Neural cell (in vitro differentiated cells): ENCODE measurements around the gene TRAK1. TPM values are rescaled to one million over a fixed set of nuclear protein-coding genes. Genes with fewer than 3 reads are reported as not detected.

Experiments used
- H2AFZ ChIP-seq: fragments of 200-600, 300-800 bp; sonication (generic), shearing (Covaris generic); 2 replicates; pipeline ENCODE4 v1.6.0; 2014; ENCODE audit warnings: low read depth, mild to moderate bottlenecking, antibody characterized with exemption, low read length, moderate library complexity
- H3F3A ChIP-seq: fragments of 200-600 bp; shearing (Covaris generic); 2 replicates; pipeline ENCODE4 v1.6.1; 2016; ENCODE audit warnings: mild to moderate bottlenecking, moderate library complexity, mixed read lengths, antibody characterized with exemption, low read length; ENCODE audit not compliant: insufficient read depth, poor library complexity, severe bottlenecking
- H3K27ac ChIP-seq: fragments of 200-600, 300-800 bp; sonication (generic), shearing (Covaris generic); 2 replicates; pipeline ENCODE4 v1.5.1; 2014; ENCODE audit warnings: mild to moderate bottlenecking, low read length, moderate library complexity
- H3K27me3 ChIP-seq: fragments of 300-800, 200-600 bp; sonication (generic), shearing (Covaris generic); 2 replicates; pipeline ENCODE4 v1.6.0; 2014; ENCODE audit warnings: mild to moderate bottlenecking, low read depth, low read length, moderate library complexity; ENCODE audit not compliant: insufficient read depth
- H3K36me3 ChIP-seq: fragments of 300-800, 200-600 bp; sonication (generic), shearing (Covaris generic); 2 replicates; pipeline ENCODE4 v1.5.1; 2014; ENCODE audit warnings: mild to moderate bottlenecking, antibody characterized with exemption, low read length, moderate library complexity; ENCODE audit not compliant: insufficient read depth
- H3K4me2 ChIP-seq: fragments of 300-800, 200-600 bp; sonication (generic), shearing (Covaris generic); 2 replicates; pipeline ENCODE4 v1.6.0; 2014; ENCODE audit warnings: mild to moderate bottlenecking, low read length
- H3K4me3 ChIP-seq: fragments of 300-800, 200-600 bp; sonication (generic), shearing (Covaris generic); 2 replicates; pipeline ENCODE4 v1.5.1; 2014; ENCODE audit warnings: mild to moderate bottlenecking, low read length, moderate library complexity
- H3K79me2 ChIP-seq: fragments of 200-600 bp; shearing (Covaris generic); replicated peaks from 2 replicates; pipeline ENCODE4 v1.6.0; 2014; ENCODE audit warnings: mild to moderate bottlenecking, low read length, moderate library complexity; ENCODE audit not compliant: insufficient read depth
- H3K9ac ChIP-seq: fragments of 300-800, 200-600 bp; sonication (generic), shearing (Covaris generic); 2 replicates; pipeline ENCODE4 v1.6.1; 2016; ENCODE audit warnings: mild to moderate bottlenecking, low read length, mixed read lengths
- H3K9me2 ChIP-seq: fragments of 200-600 bp; shearing (Covaris generic); 2 replicates; pipeline ENCODE4 v1.6.1; 2016; ENCODE audit warnings: mild to moderate bottlenecking, low read length, mixed read lengths; ENCODE audit not compliant: insufficient read depth
- H3K9me3 ChIP-seq: fragments of 200-600, 300-800 bp; sonication (generic), shearing (Covaris generic); 2 replicates; pipeline ENCODE4 v1.6.1; 2016; ENCODE audit warnings: mild to moderate bottlenecking, mixed run types, low read length, moderate library complexity, mixed read lengths
- H4K20me1 ChIP-seq: fragments of 200-600 bp; shearing (Covaris generic); 2 replicates; pipeline ENCODE4 v1.6.1; 2016; ENCODE audit warnings: mild to moderate bottlenecking, mixed run types; ENCODE audit not compliant: insufficient read depth
- EP300 ChIP-seq: fragments of 450-650 bp; conservative IDR thresholded peaks from 2 replicates; pipeline ENCODE4 v1.6.1; 2014; ENCODE audit warnings: antibody characterized with exemption, mild to moderate bottlenecking, moderate library complexity; ENCODE audit not compliant: poor library complexity, severe bottlenecking
- EZH2 ChIP-seq: fragments of 200-600, 300-800 bp; shearing (Covaris generic), sonication (generic); IDR thresholded peaks from 2 replicates; pipeline ENCODE4 v1.6.1; 2014; ENCODE audit warnings: antibody characterized with exemption, low read length, borderline replicate concordance, mild to moderate bottlenecking; ENCODE audit not compliant: insufficient read depth, poor library complexity, severe bottlenecking
- MXI1 ChIP-seq: fragments of 450-650 bp; conservative IDR thresholded peaks from 2 replicates; pipeline ENCODE4 v1.6.1; 2014; ENCODE audit warnings: antibody characterized with exemption, mild to moderate bottlenecking; ENCODE audit not compliant: poor library complexity, severe bottlenecking
- POLR2AphosphoS5 ChIP-seq: IDR thresholded peaks from 2 replicates; pipeline ENCODE4 v1.6.1; 2012
- RAD21 ChIP-seq: fragments of 450-650 bp; conservative IDR thresholded peaks from 2 replicates; pipeline ENCODE4 v1.6.1; 2014; ENCODE audit warnings: antibody characterized with exemption, mild to moderate bottlenecking, moderate library complexity
- SMC3 ChIP-seq: fragments of 450-650 bp; conservative IDR thresholded peaks from 2 replicates; pipeline ENCODE4 v1.6.1; 2014; ENCODE audit warnings: antibody characterized with exemption, mild to moderate bottlenecking, moderate library complexity; ENCODE audit not compliant: poor library complexity
- TAF1 ChIP-seq: IDR thresholded peaks from 2 replicates; pipeline ENCODE4 v1.6.1; 2012; ENCODE audit warnings: low read depth
- polyA plus RNA-seq: library from polyadenylated mRNA; depleted of rRNA; stranded (reverse); fragments of >200 nt; gene quantifications from 2 replicates; pipeline ENCODE4 v1.2.3, GENCODE V29; 2014
- TF ChIP-seq, protein P1 (sequence below): IDR thresholded peaks from 2 replicates; pipeline ENCODE4 v1.6.1; 2012; ENCODE audit warnings: borderline replicate concordance
- TF ChIP-seq, protein P2 (sequence below): fragments of 450-650 bp; IDR thresholded peaks from 2 replicates; pipeline ENCODE4 v1.5.1; 2014; ENCODE audit warnings: antibody characterized with exemption, mild to moderate bottlenecking, moderate library complexity; ENCODE audit not compliant: poor library complexity, severe bottlenecking

TRAK1 gene
- polyA plus RNA-seq, 1 donor from 2014 or later: 34.7 TPM

DNA sequence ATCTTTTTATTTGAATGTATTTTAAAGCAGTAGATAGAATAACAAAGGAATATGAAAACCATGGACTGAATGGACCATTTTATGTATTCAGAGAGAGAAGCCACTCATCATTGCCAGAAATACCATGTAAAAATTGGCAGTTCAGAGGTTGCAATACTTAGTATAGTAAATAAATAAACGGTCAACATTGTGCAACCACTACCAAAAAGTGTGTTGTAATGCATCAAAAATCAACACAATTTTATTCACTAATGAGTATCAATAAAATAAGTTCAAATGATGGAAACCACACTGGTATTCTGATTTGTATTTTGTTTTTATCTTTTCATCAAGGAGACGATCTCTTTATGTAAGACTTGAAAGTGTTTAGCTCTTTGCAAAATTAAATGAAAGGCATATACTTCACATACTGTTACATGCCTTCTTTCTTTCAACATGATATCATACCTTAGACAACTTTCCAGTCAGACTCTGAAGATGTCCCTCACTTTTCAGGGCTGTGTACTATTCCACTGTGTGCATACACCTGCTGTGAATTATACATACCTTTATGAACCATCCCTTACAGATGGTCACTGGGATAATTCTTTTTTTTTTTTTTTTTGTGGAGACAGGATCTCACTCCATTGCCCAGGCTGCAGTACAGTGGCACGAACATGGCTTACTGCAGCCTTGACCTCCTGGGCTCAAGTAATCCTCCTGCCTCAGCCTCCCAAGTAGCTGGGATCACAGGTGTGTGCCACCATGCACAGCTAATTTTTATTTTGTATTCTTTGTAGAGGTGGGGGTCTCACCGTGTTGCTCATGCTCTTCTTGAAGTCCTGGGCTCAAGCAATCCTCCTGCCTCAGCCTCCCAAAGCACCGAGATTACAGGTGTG is 134.6 kb downstream of the TRAK1 start:
- Histone ChIP-seq H3K79me2 (no peaks in the 10 kb centered on the region), H3K27me3 (no peaks in the 10 kb centered on the region), H3K4me3 (no peak overlapping the region), H3F3A (no peaks in the 10 kb centered on the region), H3K36me3 (no peaks in the 10 kb centered on the region), H3K9me2 (no peaks in the 10 kb centered on the region), H4K20me1 (no peaks in the 10 kb centered on the region), H3K27ac (no peak overlapping the region), H3K4me2 (no peak overlapping the region), H2AFZ (no peak overlapping the region), H3K9me3 (no peaks in the 10 kb centered on the region), H3K9ac (no peak overlapping the region)
- TF ChIP-seq POLR2AphosphoS5 (no peak), SMC3 (no peak), EZH2 (no peak), EP300 (no peak), RAD21 (no peak), MXI1 (no peak), TAF1 (no peak)
- TF ChIP-seq, protein P1, sequence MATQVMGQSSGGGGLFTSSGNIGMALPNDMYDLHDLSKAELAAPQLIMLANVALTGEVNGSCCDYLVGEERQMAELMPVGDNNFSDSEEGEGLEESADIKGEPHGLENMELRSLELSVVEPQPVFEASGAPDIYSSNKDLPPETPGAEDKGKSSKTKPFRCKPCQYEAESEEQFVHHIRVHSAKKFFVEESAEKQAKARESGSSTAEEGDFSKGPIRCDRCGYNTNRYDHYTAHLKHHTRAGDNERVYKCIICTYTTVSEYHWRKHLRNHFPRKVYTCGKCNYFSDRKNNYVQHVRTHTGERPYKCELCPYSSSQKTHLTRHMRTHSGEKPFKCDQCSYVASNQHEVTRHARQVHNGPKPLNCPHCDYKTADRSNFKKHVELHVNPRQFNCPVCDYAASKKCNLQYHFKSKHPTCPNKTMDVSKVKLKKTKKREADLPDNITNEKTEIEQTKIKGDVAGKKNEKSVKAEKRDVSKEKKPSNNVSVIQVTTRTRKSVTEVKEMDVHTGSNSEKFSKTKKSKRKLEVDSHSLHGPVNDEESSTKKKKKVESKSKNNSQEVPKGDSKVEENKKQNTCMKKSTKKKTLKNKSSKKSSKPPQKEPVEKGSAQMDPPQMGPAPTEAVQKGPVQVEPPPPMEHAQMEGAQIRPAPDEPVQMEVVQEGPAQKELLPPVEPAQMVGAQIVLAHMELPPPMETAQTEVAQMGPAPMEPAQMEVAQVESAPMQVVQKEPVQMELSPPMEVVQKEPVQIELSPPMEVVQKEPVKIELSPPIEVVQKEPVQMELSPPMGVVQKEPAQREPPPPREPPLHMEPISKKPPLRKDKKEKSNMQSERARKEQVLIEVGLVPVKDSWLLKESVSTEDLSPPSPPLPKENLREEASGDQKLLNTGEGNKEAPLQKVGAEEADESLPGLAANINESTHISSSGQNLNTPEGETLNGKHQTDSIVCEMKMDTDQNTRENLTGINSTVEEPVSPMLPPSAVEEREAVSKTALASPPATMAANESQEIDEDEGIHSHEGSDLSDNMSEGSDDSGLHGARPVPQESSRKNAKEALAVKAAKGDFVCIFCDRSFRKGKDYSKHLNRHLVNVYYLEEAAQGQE: no peak
- TF ChIP-seq, protein P2, sequence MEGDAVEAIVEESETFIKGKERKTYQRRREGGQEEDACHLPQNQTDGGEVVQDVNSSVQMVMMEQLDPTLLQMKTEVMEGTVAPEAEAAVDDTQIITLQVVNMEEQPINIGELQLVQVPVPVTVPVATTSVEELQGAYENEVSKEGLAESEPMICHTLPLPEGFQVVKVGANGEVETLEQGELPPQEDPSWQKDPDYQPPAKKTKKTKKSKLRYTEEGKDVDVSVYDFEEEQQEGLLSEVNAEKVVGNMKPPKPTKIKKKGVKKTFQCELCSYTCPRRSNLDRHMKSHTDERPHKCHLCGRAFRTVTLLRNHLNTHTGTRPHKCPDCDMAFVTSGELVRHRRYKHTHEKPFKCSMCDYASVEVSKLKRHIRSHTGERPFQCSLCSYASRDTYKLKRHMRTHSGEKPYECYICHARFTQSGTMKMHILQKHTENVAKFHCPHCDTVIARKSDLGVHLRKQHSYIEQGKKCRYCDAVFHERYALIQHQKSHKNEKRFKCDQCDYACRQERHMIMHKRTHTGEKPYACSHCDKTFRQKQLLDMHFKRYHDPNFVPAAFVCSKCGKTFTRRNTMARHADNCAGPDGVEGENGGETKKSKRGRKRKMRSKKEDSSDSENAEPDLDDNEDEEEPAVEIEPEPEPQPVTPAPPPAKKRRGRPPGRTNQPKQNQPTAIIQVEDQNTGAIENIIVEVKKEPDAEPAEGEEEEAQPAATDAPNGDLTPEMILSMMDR: no peak

GRCh38 chr3:42226470-42227425 is 135.6 kb downstream of the TRAK1 start:
- no peaks in the 10 kb centered on the region for H3K9me2 ChIP-seq
- no peak overlapping the region for H2AFZ ChIP-seq
- TF ChIP-seq MXI1 (no peak), SMC3 (no peak), RAD21 (no peak), POLR2AphosphoS5 (no peak), EZH2 (no peak), TAF1 (no peak), EP300 (no peak)
- TF ChIP-seq, protein P2: no peak
- TF ChIP-seq, protein P1: no peak
- H4K20me1 ChIP-seq: no peaks in the 10 kb centered on the region
- H3K9me3 ChIP-seq: no peaks in the 10 kb centered on the region
- H3K79me2 ChIP-seq: no peaks in the 10 kb centered on the region
- no peak overlapping the region for H3K4me2 ChIP-seq
- H3K9ac ChIP-seq: no peak overlapping the region
- no peaks in the 10 kb centered on the region for H3F3A ChIP-seq
- no peak overlapping the region for H3K4me3 ChIP-seq
- H3K27me3 ChIP-seq: no peaks in the 10 kb centered on the region
- H3K27ac ChIP-seq: no peak overlapping the region
- H3K36me3 ChIP-seq: no peaks in the 10 kb centered on the region
